Neutrophil (primary cell): ENCODE results near the gene KLHDC7A.

Experiments
- H3K27ac ChIP-seq: fragments of 200-600 bp; sonication (generic); 2 replicates; pipeline ENCODE4 v1.5.1; 2016; ENCODE audit warnings: mild to moderate bottlenecking, moderate library complexity
- H3K27me3 ChIP-seq: fragments of 200-600 bp; sonication (generic); 2 replicates; pipeline ENCODE4 v1.6.0; 2016; ENCODE audit warnings: mild to moderate bottlenecking
- H3K36me3 ChIP-seq: fragments of 200-600 bp; sonication (generic); 2 replicates; pipeline ENCODE4 v1.5.1; 2017
- H3K4me1 ChIP-seq, 2 experiments: fragments of 200-600 bp in 1 of 2; sonication (generic) in 1 of 2; 1 replicate in 1 of 2; 2 replicates in 1 of 2; pipeline versions ENCODE4 v1.5.1 to v1.6.1; 2013 to 2016; ENCODE audit warnings: low read depth in 1 of 2, low read length in 1 of 2, mild to moderate bottlenecking in 1 of 2, moderate library complexity in 1 of 2; ENCODE audit not compliant: control insufficient read depth in 1 of 2, insufficient read depth in 1 of 2
- H3K4me3 ChIP-seq, 2 experiments: fragments of 200-600 bp in 1 of 2; sonication (generic) in 1 of 2; 1 replicate in 1 of 2; 2 replicates in 1 of 2; pipeline ENCODE4 v1.5.1; 2013 to 2016; ENCODE audit warnings: low read depth in 1 of 2, low read length in 1 of 2, mild to moderate bottlenecking in 1 of 2, moderate library complexity in 1 of 2
- H3K9me3 ChIP-seq: fragments of 200-600 bp; sonication (generic); 2 replicates; pipeline ENCODE4 v1.5.1; 2016
- TF ChIP-seq, protein P1 (sequence below): fragments of 200-600 bp; sonication (generic); IDR thresholded peaks from 2 replicates; pipeline ENCODE4 v1.5.1; 2016; ENCODE audit warnings: antibody characterized with exemption

KLHDC7A gene

GRCh38 chr1:18527514-18527913 lies 46.8 kb downstream of the KLHDC7A start:
- Histone ChIP-seq H3K4me3 (no peak overlapping the region), H3K9me3 (no peaks in the 10 kb centered on the region), H3K27me3 (no peaks in the 10 kb centered on the region), H3K4me1 (no peaks in the 10 kb centered on the region), H3K36me3 (no peaks in the 10 kb centered on the region), H3K27ac (no peak overlapping the region)
- TF ChIP-seq, protein P1, sequence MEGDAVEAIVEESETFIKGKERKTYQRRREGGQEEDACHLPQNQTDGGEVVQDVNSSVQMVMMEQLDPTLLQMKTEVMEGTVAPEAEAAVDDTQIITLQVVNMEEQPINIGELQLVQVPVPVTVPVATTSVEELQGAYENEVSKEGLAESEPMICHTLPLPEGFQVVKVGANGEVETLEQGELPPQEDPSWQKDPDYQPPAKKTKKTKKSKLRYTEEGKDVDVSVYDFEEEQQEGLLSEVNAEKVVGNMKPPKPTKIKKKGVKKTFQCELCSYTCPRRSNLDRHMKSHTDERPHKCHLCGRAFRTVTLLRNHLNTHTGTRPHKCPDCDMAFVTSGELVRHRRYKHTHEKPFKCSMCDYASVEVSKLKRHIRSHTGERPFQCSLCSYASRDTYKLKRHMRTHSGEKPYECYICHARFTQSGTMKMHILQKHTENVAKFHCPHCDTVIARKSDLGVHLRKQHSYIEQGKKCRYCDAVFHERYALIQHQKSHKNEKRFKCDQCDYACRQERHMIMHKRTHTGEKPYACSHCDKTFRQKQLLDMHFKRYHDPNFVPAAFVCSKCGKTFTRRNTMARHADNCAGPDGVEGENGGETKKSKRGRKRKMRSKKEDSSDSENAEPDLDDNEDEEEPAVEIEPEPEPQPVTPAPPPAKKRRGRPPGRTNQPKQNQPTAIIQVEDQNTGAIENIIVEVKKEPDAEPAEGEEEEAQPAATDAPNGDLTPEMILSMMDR = no peak

- Histone ChIP-seq H3K9me3 (no peaks in the 10 kb centered on the region), H3K4me1 (no peaks in the 10 kb centered on the region), H3K27me3 (no peaks in the 10 kb centered on the region), H3K36me3 (no peaks in the 10 kb centered on the region), H3K27ac (no peak overlapping the region), H3K4me3 (no peak overlapping the region)
- TF ChIP-seq, protein P1 = no peak
Observed at GRCh38 chr1:18527921-18528320, 47.2 kb downstream of the KLHDC7A start.

GRCh38 chr1:18528616-18529015 lies 47.9 kb downstream of the KLHDC7A start:
- Histone ChIP-seq H3K4me3 (no peak overlapping the region), H3K4me1 (no peaks in the 10 kb centered on the region), H3K27me3 (no peaks in the 10 kb centered on the region), H3K36me3 (no peaks in the 10 kb centered on the region), H3K27ac (no peak overlapping the region), H3K9me3 (no peaks in the 10 kb centered on the region)
- TF ChIP-seq, protein P1 = no peak

- Histone ChIP-seq H3K4me1 (no peaks in the 10 kb centered on the region), H3K36me3 (no peaks in the 10 kb centered on the region), H3K27me3 (no peaks in the 10 kb centered on the region), H3K4me3 (no peak overlapping the region), H3K9me3 (no peaks in the 10 kb centered on the region), H3K27ac (no peak overlapping the region)
- TF ChIP-seq, protein P1 = no peak
Observed at GRCh38 chr1:18529714-18530113, 49.0 kb downstream of the KLHDC7A start.

- no peak overlapping the region for H3K4me3 ChIP-seq
- H3K27me3 ChIP-seq = no peaks in the 10 kb centered on the region
- no peak overlapping the region for H3K27ac ChIP-seq
- H3K4me1 ChIP-seq = no peaks in the 10 kb centered on the region
- no peaks in the 10 kb centered on the region for H3K36me3 ChIP-seq
- TF ChIP-seq, protein P1 = no peak
- H3K9me3 ChIP-seq = no peaks in the 10 kb centered on the region
Observed at GRCh38 chr1:18530587-18531502, 50.1 kb downstream of the KLHDC7A start.
